Body of pancreas (tissue), 4 donors: ENCODE results near the gene NSMCE1.

Experiments
- CTCF ChIP-seq, 7 experiments: fragments of 450-650 bp in 4 of 7; fragments of 200-600 bp in 3 of 7; sonication (generic) in 3 of 7; IDR thresholded peaks; one replicate each; pipeline ENCODE4 v1.5.1; 2016 to 2019; ENCODE audit warnings: antibody characterized with exemption in 7 of 7
- POLR2A ChIP-seq, 3 donors: fragments of 450-650 bp; IDR thresholded peaks; one replicate each; pipeline ENCODE4 v1.6.1; 2016; ENCODE audit warnings: antibody characterized with exemption in 3 of 3, mild to moderate bottlenecking in 2 of 3

GRCh38 chr16:27314161-27314723, 45.7 kb upstream of the NSMCE1 start:
- no peak for TF ChIP-seq CTCF (IDR thresholded peaks at IDR 0.05)
- TF ChIP-seq POLR2A (IDR thresholded peaks at IDR 0.05): peak in 2 of 3 donors; percentile 62 to 64
